Fibroblast of lung (primary cell): ENCODE data around the gene ANTXRL.

Source experiments
- CTCF ChIP-seq, 2 donors: IDR thresholded peaks in 1 of 2; conservative IDR thresholded peaks in 1 of 2; 1 replicate in 1 of 2; 2 replicates in 1 of 2; pipeline ENCODE4 v1.5.1; 2011 to 2012; ENCODE audit warnings: low read length in 2 of 2, control low read depth in 1 of 2, inconsistent platforms in 1 of 2, low read depth in 1 of 2, mild to moderate bottlenecking in 1 of 2
- EZH2 ChIP-seq: IDR thresholded peaks from 2 replicates; pipeline ENCODE4 v1.5.1; 2012; ENCODE audit warnings: low read length, control low read depth, mild to moderate bottlenecking; ENCODE audit errors: missing control alignments

GRCh38 chr10:46254467-46254866, 32.3 kb upstream of the ANTXRL start:
- TF ChIP-seq CTCF (conservative IDR thresholded peaks at IDR 0.05 in 1 of 2, IDR thresholded peaks at IDR 0.05 in 1 of 2; ENCODE audit: low read depth in 1 of 2, low read length in 2 of 2) (no peak), EZH2 (no peak)
